IgD-negative memory B cell (primary cell): ENCODE measurements around the gene VAPA. TPM values are rescaled to one million over a fixed set of nuclear protein-coding genes. Genes with fewer than 3 reads are reported as not detected.

Experiments
- H3K27ac Mint-ChIP-seq, 3 donors: one replicate each; pipeline ENCODE4 v1.8.0; 2020 to 2022; ENCODE audit warnings: mild to moderate bottlenecking in 3 of 3, mixed read lengths in 3 of 3, moderate library complexity in 1 of 3
- H3K27me3 Mint-ChIP-seq: one replicate; pipeline ENCODE4 v1.8.0; 2021; ENCODE audit warnings: mixed read lengths
- H3K36me3 Mint-ChIP-seq: one replicate; pipeline ENCODE4 v1.8.0; 2020; ENCODE audit warnings: mild to moderate bottlenecking, mixed read lengths
- H3K4me1 Mint-ChIP-seq, 3 donors: one replicate each; pipeline ENCODE4 v1.8.0; 2020 to 2022; ENCODE audit warnings: mixed read lengths in 3 of 3, mild to moderate bottlenecking in 1 of 3
- H3K4me3 Mint-ChIP-seq, 4 donors: one replicate each; pipeline ENCODE4 v1.8.0; 2020 to 2022; ENCODE audit warnings: mild to moderate bottlenecking in 4 of 4, mixed read lengths in 4 of 4, moderate library complexity in 3 of 4
- H3K9me3 Mint-ChIP-seq, 3 donors: one replicate each; pipeline ENCODE4 v1.8.0; 2020 to 2021; ENCODE audit warnings: mixed read lengths in 3 of 3, mild to moderate bottlenecking in 1 of 3
- polyA plus RNA-seq: library from polyadenylated mRNA; unstranded; fragments of 300-500 nt; fragmentation: Illumina TruSeq; gene quantifications from one replicate; pipeline ENCODE4 v1.2.3, GENCODE V29; 2021

The VAPA gene
- polyA plus RNA-seq, 1 donor from 2014 or later: 182 TPM

DNA sequence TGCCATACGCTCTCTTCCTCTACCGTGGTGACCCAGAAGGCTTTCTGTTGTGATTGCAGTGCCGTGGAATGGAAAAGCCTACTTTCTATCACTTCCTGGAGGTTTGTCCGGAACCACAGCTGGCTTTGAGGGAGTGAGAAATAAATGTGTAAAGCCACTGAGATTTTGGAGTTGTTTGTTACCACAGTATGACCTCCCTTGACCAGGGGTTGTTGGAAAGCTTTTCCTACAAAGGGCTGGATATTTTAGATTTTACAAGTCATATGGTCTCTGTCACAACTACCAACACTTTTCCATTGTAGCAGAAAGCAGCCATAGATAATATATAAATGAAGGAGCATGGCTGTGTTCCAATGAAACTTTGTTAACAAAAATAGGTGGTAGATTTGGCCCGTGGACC, 70.3 kb downstream of the VAPA start:
- Mint-ChIP-seq H3K36me3 (peaks cover 1% of the 10 kb centered on the region), H3K4me3 (no peak overlapping the region), H3K27me3 (peaks cover 8% of the 10 kb centered on the region), H3K27ac (no peak overlapping the region), H3K9me3 (peaks cover 0 to 2% (median 0%) of the 10 kb centered on the region in 3 donors), H3K4me1 (no peaks in the 10 kb centered on the region)

DNA sequence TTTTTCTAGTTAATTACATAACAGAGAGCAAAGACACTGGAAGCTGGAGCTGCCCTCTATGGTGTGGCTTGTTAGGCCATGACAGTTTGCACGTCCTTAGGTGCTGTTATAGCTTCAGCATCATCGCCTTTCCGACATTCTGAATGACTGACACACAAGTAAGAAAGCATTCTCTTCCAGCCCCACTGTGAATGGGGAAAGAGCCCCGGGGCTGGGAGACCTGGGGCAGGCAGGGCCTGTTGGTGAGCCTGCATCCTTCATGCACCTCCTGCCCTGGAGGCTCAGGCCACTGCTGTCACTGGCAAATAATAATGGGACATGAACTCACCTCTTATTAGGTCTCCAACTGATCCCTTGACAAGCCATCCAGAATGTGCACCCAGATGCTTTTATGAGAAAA, 71.8 kb downstream of the VAPA start:
- no peaks in the 10 kb centered on the region for H3K4me1 Mint-ChIP-seq
- peaks cover 11% of the 10 kb centered on the region for H3K27me3 Mint-ChIP-seq
- H3K4me3 Mint-ChIP-seq: no peak overlapping the region
- peaks cover 1% of the 10 kb centered on the region for H3K36me3 Mint-ChIP-seq
- H3K9me3 Mint-ChIP-seq: no peaks in the 10 kb centered on the region
- no peak overlapping the region for H3K27ac Mint-ChIP-seq

DNA sequence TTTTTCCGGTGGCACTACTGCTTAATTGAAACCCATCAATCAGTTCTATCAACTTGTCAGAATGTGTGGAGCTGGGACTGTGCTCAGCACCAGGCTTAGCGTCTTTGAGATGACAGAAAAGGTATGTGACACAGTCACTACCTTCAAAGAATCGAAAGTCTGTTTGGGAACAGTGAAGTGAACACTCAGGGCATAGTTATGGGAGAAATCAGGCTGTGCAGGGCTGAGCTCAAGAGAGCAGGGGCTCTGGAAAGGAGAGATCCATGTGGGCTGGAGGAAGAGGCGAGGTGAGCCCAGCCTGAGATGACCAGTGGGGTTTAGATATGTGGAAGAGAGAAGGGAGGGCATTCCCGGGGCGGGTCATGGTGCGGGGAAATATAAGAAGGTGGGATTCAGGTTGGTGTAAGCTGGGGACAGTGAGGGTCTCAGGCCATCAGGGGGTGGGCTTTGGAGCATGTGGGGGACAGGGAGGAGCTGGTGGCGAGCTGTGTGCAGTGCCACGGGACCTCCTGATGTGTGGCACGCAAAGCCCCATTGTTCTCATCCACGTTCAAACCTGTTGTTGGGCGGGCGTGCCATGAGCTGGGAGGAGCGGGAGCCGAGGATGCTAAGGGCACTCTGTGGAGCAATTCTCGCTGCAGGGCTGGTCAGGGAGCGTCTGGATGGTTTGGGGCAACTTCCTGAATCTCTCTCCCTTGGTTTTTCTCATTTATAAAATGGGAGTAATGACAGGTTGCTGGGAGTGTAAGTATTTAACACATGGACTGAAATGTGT, 72.5 kb downstream of the VAPA start:
- Mint-ChIP-seq H3K27ac (no peak overlapping the region), H3K36me3 (peaks cover 1% of the 10 kb centered on the region), H3K9me3 (no peaks in the 10 kb centered on the region), H3K4me3 (no peak overlapping the region), H3K27me3 (peaks cover 15% of the 10 kb centered on the region), H3K4me1 (no peaks in the 10 kb centered on the region)

DNA sequence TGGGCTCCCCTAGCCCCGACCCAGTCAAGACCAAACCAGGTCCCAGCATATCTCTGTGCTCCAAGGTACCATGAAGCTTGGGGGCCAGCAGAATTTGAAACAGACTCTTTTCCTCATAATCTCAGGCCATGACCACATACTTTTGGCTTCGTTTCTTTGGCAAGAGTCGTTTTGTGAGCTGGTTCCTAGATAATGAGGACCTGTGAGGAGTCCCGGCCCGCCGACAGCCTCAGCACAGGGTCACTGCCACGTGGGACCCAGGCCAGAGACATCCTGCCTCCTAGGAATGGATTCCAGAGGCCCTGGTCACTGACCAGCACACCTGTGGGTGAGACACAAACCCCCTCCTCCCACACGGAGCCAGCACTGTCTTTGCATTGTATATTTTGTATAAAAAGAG, 73.5 kb downstream of the VAPA start:
- peaks cover 3% of the 10 kb centered on the region for H3K36me3 Mint-ChIP-seq
- no peak overlapping the region for H3K4me3 Mint-ChIP-seq
- peaks cover 24% of the 10 kb centered on the region for H3K27me3 Mint-ChIP-seq
- H3K4me1 Mint-ChIP-seq: no peaks in the 10 kb centered on the region
- H3K27ac Mint-ChIP-seq: no peak overlapping the region
- no peaks in the 10 kb centered on the region for H3K9me3 Mint-ChIP-seq

DNA sequence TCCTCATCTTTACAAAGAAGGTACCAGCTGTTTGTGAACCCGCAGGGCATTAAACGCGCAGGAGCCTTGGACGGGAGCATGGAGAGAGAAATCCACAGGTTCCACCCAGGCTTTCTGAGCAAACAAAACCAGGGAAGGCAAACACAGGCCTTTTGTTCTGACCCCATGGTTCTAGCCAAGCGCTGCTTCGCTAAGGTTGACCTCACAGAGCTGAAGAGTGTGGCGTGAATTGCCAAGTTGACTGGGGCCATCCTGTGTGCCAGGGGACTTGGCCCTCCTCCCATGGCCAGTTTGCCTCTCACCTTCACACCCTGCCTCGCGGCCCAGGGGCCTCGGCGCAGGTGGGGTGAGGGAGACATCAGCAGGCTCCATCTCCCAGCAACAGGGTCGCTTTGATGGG, 74.1 kb downstream of the VAPA start:
- H3K4me1 Mint-ChIP-seq: no peaks in the 10 kb centered on the region
- H3K9me3 Mint-ChIP-seq: no peaks in the 10 kb centered on the region
- H3K27me3 Mint-ChIP-seq: peaks cover 26% of the 10 kb centered on the region
- no peak overlapping the region for H3K27ac Mint-ChIP-seq
- H3K4me3 Mint-ChIP-seq: no peak overlapping the region
- peaks cover 3% of the 10 kb centered on the region for H3K36me3 Mint-ChIP-seq

DNA sequence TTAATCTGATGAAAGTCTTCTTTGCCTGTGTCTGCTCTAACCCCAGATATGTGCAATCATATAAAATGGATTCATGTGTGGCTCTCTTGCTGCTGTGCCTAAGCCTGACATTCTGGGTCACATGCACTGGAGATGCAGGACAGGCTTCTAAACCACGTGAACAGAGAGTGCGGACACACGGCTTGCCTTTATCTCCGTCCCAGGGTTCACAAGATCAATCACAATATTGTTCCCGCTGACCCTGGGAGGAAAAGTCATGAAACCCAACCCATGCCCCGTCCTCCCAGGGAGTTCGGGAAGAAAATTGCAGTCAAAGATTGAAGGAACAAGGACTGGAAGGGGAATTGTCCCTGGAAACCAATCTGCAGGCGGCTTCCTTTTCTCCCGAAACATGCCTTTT, 74.8 kb downstream of the VAPA start:
- H3K27me3 Mint-ChIP-seq: peaks cover 24% of the 10 kb centered on the region
- H3K27ac Mint-ChIP-seq: no peak overlapping the region
- no peaks in the 10 kb centered on the region for H3K4me1 Mint-ChIP-seq
- H3K4me3 Mint-ChIP-seq: no peak overlapping the region
- peaks cover 3% of the 10 kb centered on the region for H3K36me3 Mint-ChIP-seq
- H3K9me3 Mint-ChIP-seq: no peaks in the 10 kb centered on the region

DNA sequence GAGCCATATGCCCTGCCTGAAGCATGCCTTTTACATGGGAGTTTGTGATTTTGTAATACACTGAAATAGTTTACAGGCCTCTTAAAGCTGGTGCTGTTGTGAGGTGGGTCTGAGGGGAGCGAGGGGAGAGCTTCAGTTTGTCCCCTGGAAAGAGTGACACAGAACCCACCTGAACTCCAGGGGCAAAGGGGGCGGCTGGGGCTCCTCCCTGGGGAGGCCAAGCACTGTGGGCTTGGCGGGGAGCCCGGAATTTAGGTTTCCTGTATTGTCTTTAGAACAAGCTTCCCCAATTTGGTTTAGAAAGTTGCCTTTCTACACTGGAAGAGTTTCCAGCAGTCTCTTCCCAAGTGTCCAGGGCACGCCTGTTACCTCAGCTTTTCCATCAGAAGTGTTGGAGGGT, 75.7 kb downstream of the VAPA start:
- Mint-ChIP-seq H3K27me3 (peaks cover 27% of the 10 kb centered on the region), H3K27ac (no peak overlapping the region), H3K9me3 (no peaks in the 10 kb centered on the region), H3K4me3 (no peak overlapping the region), H3K4me1 (no peaks in the 10 kb centered on the region), H3K36me3 (peaks cover 3% of the 10 kb centered on the region)

DNA sequence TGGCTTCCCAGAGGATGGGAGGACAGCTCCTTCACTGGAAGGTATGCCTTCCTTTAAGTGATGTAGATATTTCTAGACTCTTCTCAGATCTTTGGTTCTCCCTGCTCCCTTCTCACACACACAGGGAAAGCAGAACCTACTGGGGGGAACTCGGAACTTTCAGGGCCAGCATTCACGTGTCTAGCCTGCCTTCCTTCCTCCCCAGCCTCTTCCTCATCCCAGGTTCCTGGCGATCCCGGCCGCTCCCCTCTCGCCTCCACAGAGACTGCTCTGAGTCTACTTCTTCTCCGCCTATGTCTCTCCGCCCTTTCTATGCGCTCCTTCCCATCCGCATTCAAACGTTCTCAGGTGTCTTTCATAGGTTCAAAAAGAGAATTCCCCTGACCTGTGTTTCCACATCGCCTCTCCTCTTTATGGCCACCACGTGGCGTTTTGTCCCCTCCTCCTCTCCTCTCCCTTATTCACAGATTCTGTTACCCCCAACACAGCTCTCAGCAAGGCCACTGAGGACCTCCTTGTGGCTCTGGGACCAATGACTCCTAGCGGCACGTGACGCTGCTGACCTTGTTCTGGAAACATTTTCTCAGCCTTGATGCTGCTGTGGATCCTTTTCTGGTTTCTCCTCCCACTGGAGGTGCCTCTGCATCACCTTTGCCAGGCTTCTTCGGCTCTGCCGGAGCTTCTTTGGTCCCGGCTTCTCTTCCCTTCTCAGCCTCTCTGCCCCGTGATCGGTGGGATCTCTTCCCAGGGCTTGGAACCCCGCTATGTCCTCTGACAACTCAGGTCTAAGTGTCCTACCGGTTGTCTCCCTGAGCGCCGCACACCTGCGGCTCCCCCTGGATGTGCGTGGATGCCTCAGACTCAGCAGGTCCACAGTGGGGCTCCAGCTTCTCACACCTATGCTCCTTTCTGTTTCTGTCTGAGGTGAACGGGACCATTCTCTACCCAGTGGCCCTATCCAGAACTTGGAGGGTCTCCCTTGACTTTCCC, 77.5 kb downstream of the VAPA start:
- peaks cover 3% of the 10 kb centered on the region for H3K36me3 Mint-ChIP-seq

DNA sequence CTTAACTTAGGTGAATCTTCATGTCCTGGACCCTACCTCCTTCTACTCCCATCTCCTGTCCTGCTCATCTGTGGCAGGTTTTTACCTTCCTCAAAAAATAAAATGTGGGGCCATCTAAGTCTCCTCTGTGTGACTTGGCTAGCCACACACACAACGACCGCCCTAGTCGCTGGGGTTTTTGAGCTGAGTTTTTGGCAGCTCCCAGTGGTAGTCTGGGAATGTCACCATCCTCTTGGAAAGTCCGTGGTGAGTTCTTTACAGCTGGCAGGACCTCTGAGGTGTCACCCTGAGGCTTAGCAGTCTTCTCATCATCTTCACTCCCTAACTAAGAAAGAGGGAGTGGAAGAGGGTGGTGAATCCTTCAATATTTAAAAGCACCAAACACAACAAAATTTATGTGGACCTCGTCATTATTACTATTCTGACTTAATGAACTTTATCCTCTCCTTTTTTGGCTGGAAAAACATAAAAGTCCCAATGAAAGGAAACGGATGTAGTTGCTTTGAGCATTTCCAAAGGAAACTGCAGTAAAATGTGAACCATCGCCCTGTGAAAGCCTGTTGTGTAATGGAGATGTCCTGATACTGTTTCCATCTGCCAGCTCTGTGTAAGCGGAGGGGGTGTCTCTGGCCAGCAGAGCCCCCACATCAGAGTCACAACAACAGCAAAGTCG, 78.6 kb downstream of the VAPA start:
- peaks cover 27% of the 10 kb centered on the region for H3K27me3 Mint-ChIP-seq
- H3K4me3 Mint-ChIP-seq: no peak overlapping the region
- H3K27ac Mint-ChIP-seq: no peak overlapping the region
- H3K4me1 Mint-ChIP-seq: no peaks in the 10 kb centered on the region
- H3K9me3 Mint-ChIP-seq: peaks cover 0 to 3% (median 0%) of the 10 kb centered on the region in 3 donors
- peaks cover 3% of the 10 kb centered on the region for H3K36me3 Mint-ChIP-seq

More for the DNA sequence above, 77.5 kb downstream of the VAPA start:
- no peaks in the 10 kb centered on the region for H3K4me1 Mint-ChIP-seq
- H3K9me3 Mint-ChIP-seq: no peaks in the 10 kb centered on the region
- peaks cover 27% of the 10 kb centered on the region for H3K27me3 Mint-ChIP-seq
- peak overlapping the region in 1 of 3 donors; percentile 24 for H3K27ac Mint-ChIP-seq
- no peak overlapping the region for H3K4me3 Mint-ChIP-seq

DNA sequence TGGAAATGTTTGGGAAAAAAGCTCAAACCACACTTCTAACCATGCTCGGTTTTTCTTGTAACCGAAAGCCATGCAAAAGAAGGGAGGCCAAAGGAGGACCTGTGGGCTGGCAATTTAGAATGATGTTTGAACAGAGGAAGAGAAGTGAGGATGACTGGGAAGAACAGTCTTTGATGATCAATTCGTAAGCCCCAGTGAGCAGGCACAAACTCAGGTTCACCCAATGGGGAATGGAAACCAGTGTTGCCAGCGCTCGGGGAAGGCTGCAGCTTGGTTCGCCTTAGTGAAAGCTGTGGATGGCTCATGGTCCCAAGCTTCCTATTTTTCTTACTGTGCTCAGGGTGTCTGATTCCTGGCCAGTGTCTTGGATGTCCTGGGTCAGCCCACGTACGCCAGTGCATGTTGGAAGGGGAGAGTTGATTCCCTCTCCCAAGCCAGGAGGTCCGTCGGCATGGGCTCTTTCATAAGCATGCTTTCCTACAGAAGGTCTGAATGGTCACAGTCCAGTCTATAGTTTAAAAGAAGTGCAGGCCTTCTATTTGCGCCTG, 79.2 kb downstream of the VAPA start:
- Mint-ChIP-seq H3K36me3 (peaks cover 3% of the 10 kb centered on the region), H3K27me3 (peaks cover 27% of the 10 kb centered on the region), H3K27ac (no peak overlapping the region), H3K4me3 (no peak overlapping the region), H3K9me3 (peaks cover 0 to 7% (median 3%) of the 10 kb centered on the region in 3 donors), H3K4me1 (no peaks in the 10 kb centered on the region)

DNA sequence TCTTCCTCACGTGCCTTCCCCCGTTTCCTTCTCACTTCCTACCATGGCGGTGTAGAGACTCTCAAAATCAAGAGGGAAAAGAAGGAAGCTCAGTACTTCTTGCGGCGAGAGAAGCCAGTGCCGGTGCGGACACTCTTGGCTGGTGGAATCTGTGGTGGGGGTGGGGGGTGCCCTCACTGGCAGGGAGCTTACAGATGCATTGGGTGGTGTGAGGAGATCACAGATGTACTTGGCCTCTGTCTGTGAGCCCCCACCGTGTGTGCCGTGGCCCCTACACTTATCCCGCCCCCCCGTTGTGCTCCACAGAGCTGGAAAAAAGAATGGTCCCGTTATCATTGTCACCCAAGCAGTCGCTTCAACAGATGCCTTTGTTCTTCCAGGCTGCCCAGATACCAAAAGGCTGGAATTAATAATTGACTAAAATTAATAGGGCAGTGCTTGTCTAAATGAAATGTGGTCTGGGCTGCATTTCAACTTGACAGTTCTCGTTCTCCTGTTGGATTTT, 79.8 kb downstream of the VAPA start:
- Mint-ChIP-seq H3K36me3 (peaks cover 2% of the 10 kb centered on the region), H3K9me3 (peaks cover 0 to 12% (median 7%) of the 10 kb centered on the region in 3 donors), H3K27ac (no peak overlapping the region), H3K27me3 (peaks cover 25% of the 10 kb centered on the region), H3K4me1 (no peaks in the 10 kb centered on the region), H3K4me3 (no peak overlapping the region)

DNA sequence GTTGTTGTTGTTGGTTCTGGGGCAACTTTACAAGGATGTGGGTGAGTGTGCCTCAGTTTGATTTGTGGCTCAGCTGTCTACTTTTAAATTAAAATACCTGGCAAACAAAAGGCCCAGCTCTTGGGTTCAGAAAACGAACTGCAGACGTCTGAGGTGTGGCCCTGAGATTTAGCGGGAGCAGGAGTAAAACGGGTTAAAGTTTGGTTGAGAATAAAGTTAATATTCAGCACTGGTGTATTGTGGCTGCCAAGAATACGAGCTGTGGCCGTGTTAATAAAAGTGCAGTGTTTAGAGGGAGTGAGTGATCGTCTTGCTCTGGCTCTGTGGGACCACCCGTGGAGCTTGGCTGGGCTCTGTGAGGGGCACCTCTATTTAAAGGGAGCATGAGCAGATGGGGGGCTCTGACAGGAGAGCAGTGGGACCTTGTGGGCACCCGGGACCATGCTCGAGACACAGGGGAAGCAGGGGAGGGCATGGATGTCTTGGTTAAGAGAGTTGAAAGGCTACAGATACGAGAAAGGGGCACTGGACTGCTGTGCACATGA, 80.3 kb downstream of the VAPA start:
- H3K4me3 Mint-ChIP-seq: no peak overlapping the region
- peaks cover 0 to 12% (median 7%) of the 10 kb centered on the region in 3 donors for H3K9me3 Mint-ChIP-seq
- H3K4me1 Mint-ChIP-seq: no peaks in the 10 kb centered on the region
- no peak overlapping the region for H3K27ac Mint-ChIP-seq
- H3K36me3 Mint-ChIP-seq: peaks cover 2% of the 10 kb centered on the region
- peaks cover 22% of the 10 kb centered on the region for H3K27me3 Mint-ChIP-seq

DNA sequence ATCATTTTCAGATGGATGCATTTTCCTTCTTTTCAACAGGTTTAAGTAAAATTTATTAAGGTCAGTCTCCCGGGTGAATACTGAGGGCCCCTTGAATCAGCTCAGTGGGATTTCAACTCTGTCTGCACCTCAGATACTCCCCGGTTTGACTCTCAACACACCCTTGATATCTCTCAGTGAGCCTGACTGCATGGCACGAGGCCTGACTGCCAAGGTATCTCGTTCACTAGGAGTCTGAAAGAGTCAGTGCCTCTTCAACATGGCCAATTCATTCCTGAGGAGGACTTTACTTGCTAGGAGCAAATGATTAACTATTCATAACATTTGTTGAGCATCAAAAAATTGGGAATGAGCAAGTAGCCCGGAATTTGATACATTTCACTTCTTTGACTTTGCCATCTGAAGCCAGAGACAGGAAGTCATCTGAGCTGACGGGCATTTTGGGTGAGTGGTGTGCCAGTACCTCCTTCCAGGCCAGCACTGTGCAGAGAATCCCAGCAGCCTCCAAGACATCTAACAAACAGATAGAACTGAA, 81.0 kb downstream of the VAPA start:
- Mint-ChIP-seq H3K9me3 (peaks cover 2 to 18% (median 8%) of the 10 kb centered on the region in 3 donors), H3K27me3 (peaks cover 21% of the 10 kb centered on the region), H3K36me3 (peaks cover 2% of the 10 kb centered on the region), H3K4me1 (no peaks in the 10 kb centered on the region), H3K27ac (no peak overlapping the region), H3K4me3 (no peak overlapping the region)

DNA sequence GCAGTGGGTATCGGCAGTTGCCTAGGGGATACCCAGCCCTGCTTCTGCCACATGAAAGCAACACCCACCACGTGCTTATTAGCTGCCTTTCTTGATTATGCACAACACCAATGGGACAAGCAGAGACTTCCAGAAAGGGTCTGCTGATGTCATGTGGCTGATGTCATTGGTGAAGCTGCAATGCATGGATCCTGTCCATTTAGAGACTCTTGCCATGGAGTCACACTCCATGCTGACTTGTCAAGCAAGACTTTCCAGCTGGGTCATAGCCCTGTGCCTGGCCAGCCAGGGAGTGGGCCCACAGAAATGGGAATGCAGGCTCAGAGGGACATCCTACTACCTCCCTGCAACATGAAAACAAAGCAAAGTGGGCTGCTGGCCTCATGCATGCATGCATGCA, 81.8 kb downstream of the VAPA start:
- Mint-ChIP-seq H3K4me1 (no peaks in the 10 kb centered on the region), H3K27ac (peak overlapping the region in 1 of 3 donors; percentile 33), H3K4me3 (no peak overlapping the region), H3K27me3 (peaks cover 19% of the 10 kb centered on the region), H3K36me3 (peaks cover 2% of the 10 kb centered on the region), H3K9me3 (peaks cover 2 to 22% (median 15%) of the 10 kb centered on the region in 3 donors)
